Measurements from ENCODE around the gene DPF3. TPM values are rescaled to one million over a fixed set of nuclear protein-coding genes. Genes with fewer than 3 reads are reported as not detected.
"Not testable (repeated sequence)": the region's sequence is repeated elsewhere in the genome, so short reads cannot be mapped to it uniquely, and the experiment has no call there.

The DPF3 gene
- total RNA-seq, 1 donor from 2014 or later, result 1.3 TPM

- no peak for TF ChIP-seq CTCF (conservative IDR thresholded peaks at IDR 0.05)
- no peaks in the 10 kb centered on the region for H3K9me3 Mint-ChIP-seq
- peaks cover 12% of the 10 kb centered on the region for H3K4me1 Mint-ChIP-seq
- no peak overlapping the region for H3K4me3 Mint-ChIP-seq
- H3K27me3 Mint-ChIP-seq (ENCODE audit: low read depth), result peaks cover 2% of the 10 kb centered on the region
- no peaks in the 10 kb centered on the region for H3K36me3 Mint-ChIP-seq (ENCODE audit: low read depth)
- DNase-seq (ENCODE audit: low read depth, low spot score), result no peak
- H3K27ac Mint-ChIP-seq (ENCODE audit: unreplicated experiment), result peak overlapping the region; percentile 62
These were observed 17.7 kb downstream of the DPF3 start for GRCh38 chr14:72876005-72876709.

GRCh38 chr14:72870878-72871277 is 23.0 kb downstream of the DPF3 start:
- not testable (repeated sequence) for H3K36me3 Mint-ChIP-seq (ENCODE audit: low read depth); DNase-seq (ENCODE audit: low read depth, low spot score); H3K4me3 Mint-ChIP-seq; H3K9me3 Mint-ChIP-seq; H3K4me1 Mint-ChIP-seq; H3K27me3 Mint-ChIP-seq (ENCODE audit: low read depth); H3K27ac Mint-ChIP-seq (ENCODE audit: unreplicated experiment)

GRCh38 chr14:72869407-72870329 is 24.2 kb downstream of the DPF3 start:
- DNase-seq (ENCODE audit: low read depth, low spot score), result no peak
- no peaks in the 10 kb centered on the region for H3K9me3 Mint-ChIP-seq
- no peaks in the 10 kb centered on the region for H3K4me1 Mint-ChIP-seq
- H3K27ac Mint-ChIP-seq (ENCODE audit: unreplicated experiment), result no peak overlapping the region
- no peaks in the 10 kb centered on the region for H3K27me3 Mint-ChIP-seq (ENCODE audit: low read depth)
- TF ChIP-seq CTCF (conservative IDR thresholded peaks at IDR 0.05), result no peak
- no peaks in the 10 kb centered on the region for H3K36me3 Mint-ChIP-seq (ENCODE audit: low read depth)
- no peak overlapping the region for H3K4me3 Mint-ChIP-seq

GRCh38 chr14:72868500-72868899 is 25.4 kb downstream of the DPF3 start:
- Mint-ChIP-seq H3K4me1 (no peaks in the 10 kb centered on the region), H3K36me3 (ENCODE audit: low read depth) (no peaks in the 10 kb centered on the region), H3K9me3 (no peaks in the 10 kb centered on the region), H3K27me3 (ENCODE audit: low read depth) (no peaks in the 10 kb centered on the region), H3K27ac (ENCODE audit: unreplicated experiment) (no peak overlapping the region), H3K4me3 (no peak overlapping the region)
- no peak for TF ChIP-seq CTCF (conservative IDR thresholded peaks at IDR 0.05)
- no peak for DNase-seq (ENCODE audit: low read depth, low spot score)

- Mint-ChIP-seq H3K27me3 (ENCODE audit: low read depth) (peaks cover 5% of the 10 kb centered on the region), H3K27ac (ENCODE audit: unreplicated experiment) (no peak overlapping the region), H3K9me3 (no peaks in the 10 kb centered on the region), H3K36me3 (ENCODE audit: low read depth) (no peaks in the 10 kb centered on the region), H3K4me1 (no peaks in the 10 kb centered on the region), H3K4me3 (no peak overlapping the region)
- DNase-seq (ENCODE audit: low read depth, low spot score), result no peak
- TF ChIP-seq CTCF (conservative IDR thresholded peaks at IDR 0.05), result no peak
These were observed 29.1 kb downstream of the DPF3 start for GRCh38 chr14:72864712-72865365.
